Activated CD4-positive, CD25-positive, alpha-beta regulatory T cell (primary cell): ENCODE data around the gene GADL1.

ENCODE experiments used
- DNase-seq, 4 experiments: peaks; one replicate each; lab custom pipeline; 2025; lab: John Stamatoyannopoulos, UW

GADL1 gene

GRCh38 chr3:30894521-30895251 lies at the start of gene GADL1:
TSS of gene GADL1 (minus strand) at chr3:30894661. CDS start at chr3:30894614, 47 bp downstream.
- DNase-seq = no peak

- DNase-seq = no peak
Observed at GRCh38 chr3:30944124-30944523, 49.7 kb upstream of the GADL1 start.

GRCh38 chr3:30943206-30943605 lies 48.7 kb upstream of the GADL1 start:
- DNase-seq = no peak

GRCh38 chr3:30941342-30941741 lies 46.9 kb upstream of the GADL1 start:
- DNase-seq = no peak

GRCh38 chr3:30940740-30941139 lies 46.3 kb upstream of the GADL1 start:
- DNase-seq = no peak

GRCh38 chr3:30934208-30934550 lies 39.7 kb upstream of the GADL1 start:
- no peak for DNase-seq

GRCh38 chr3:30933478-30934207 lies 39.2 kb upstream of the GADL1 start:
- DNase-seq = no peak

- DNase-seq = no peak
Observed at GRCh38 chr3:30932513-30933098, 38.1 kb upstream of the GADL1 start.

- DNase-seq = no peak
Observed at GRCh38 chr3:30924763-30925162, 30.3 kb upstream of the GADL1 start.

- no peak for DNase-seq
Observed at GRCh38 chr3:30919564-30919963, 25.1 kb upstream of the GADL1 start.

- no peak for DNase-seq
Observed at GRCh38 chr3:30918761-30919160, 24.3 kb upstream of the GADL1 start.

- no peak for DNase-seq
Observed at GRCh38 chr3:30915782-30916181, 21.3 kb upstream of the GADL1 start.

- DNase-seq = no peak
Observed at GRCh38 chr3:30914696-30915095, 20.2 kb upstream of the GADL1 start.

GRCh38 chr3:30913176-30913575 lies 18.7 kb upstream of the GADL1 start:
- no peak for DNase-seq

GRCh38 chr3:30912301-30912700 lies 17.8 kb upstream of the GADL1 start:
- no peak for DNase-seq

- DNase-seq = no peak
Observed at GRCh38 chr3:30908456-30909037, 14.1 kb upstream of the GADL1 start.

- DNase-seq = no peak
Observed at GRCh38 chr3:30904996-30905395, 10.5 kb upstream of the GADL1 start.

GRCh38 chr3:30895329-30895728 lies 868 bp upstream of the GADL1 start:
- no peak for DNase-seq

GRCh38 chr3:30893678-30894325 lies 659 bp downstream of the GADL1 start:
- DNase-seq = no peak

GRCh38 chr3:30890907-30891306 lies 3.6 kb downstream of the GADL1 start:
- no peak for DNase-seq

GRCh38 chr3:30886888-30887287 lies 7.6 kb downstream of the GADL1 start:
- DNase-seq = no peak

GRCh38 chr3:30878862-30879261 lies 15.6 kb downstream of the GADL1 start:
- DNase-seq = no peak
